CD14-positive monocyte (primary cell): ENCODE results near the gene LRRC73. TPM values are rescaled to one million over a fixed set of nuclear protein-coding genes. Genes with fewer than 3 reads are reported as not detected.
A peak's percentile ranks its signal among the peaks of the same experiment; 100 is the strongest.

Experiments
- DNase-seq, 3 donors: peaks; one replicate each; pipeline ENCODE4 v3.0.0-alpha.2; 2011 to 2022
- H2AFZ ChIP-seq: 2 replicates; pipeline ENCODE4 v1.6.0; 2012; ENCODE audit warnings: mild to moderate bottlenecking, low read depth, low read length, inconsistent platforms; ENCODE audit not compliant: insufficient read depth, poor library complexity, severe bottlenecking
- H3K27ac ChIP-seq, 2 donors: 1 replicate in 1 of 2; 2 replicates in 1 of 2; pipeline ENCODE4 v1.5.1; 2012 to 2013; ENCODE audit warnings: low read length in 2 of 2, control low read depth in 1 of 2, inconsistent platforms in 1 of 2, low read depth in 1 of 2, mild to moderate bottlenecking in 1 of 2
- H3K27me3 ChIP-seq, 2 donors: one replicate each; pipeline versions ENCODE4 v1.6.0 to v1.6.1; 2011 to 2013; ENCODE audit warnings: low read length in 2 of 2; ENCODE audit not compliant: control insufficient read depth in 2 of 2, insufficient read depth in 2 of 2
- H3K36me3 ChIP-seq, 2 donors: replicated peaks in 1 of 2; 1 replicate in 1 of 2; 2 replicates in 1 of 2; pipeline versions ENCODE4 v1.5.1 to v1.6.1; 2012 to 2013; ENCODE audit warnings: low read length in 2 of 2, control low read depth in 1 of 2, inconsistent platforms in 1 of 2, mild to moderate bottlenecking in 1 of 2; ENCODE audit not compliant: insufficient read depth in 2 of 2, control insufficient read depth in 1 of 2
- H3K4me1 ChIP-seq, 2 donors: 1 replicate in 1 of 2; 2 replicates in 1 of 2; pipeline versions ENCODE4 v1.5.1 to v1.6.1; 2012 to 2013; ENCODE audit warnings: low read length in 2 of 2, control low read depth in 1 of 2, inconsistent platforms in 1 of 2, mild to moderate bottlenecking in 1 of 2, moderate library complexity in 1 of 2; ENCODE audit not compliant: insufficient read depth in 2 of 2, control insufficient read depth in 1 of 2
- H3K4me2 ChIP-seq: replicated peaks from 2 replicates; pipeline ENCODE3; 2012; ENCODE audit warnings: low read length, moderate library complexity, mild to moderate bottlenecking; ENCODE audit not compliant: poor library complexity, severe bottlenecking; ENCODE audit errors: extremely low read depth
- H3K4me3 ChIP-seq, 3 experiments: fragments of 200-600 bp in 1 of 3; sonication (generic) in 1 of 3; replicated peaks in 1 of 3; 1 replicate in 2 of 3; 2 replicates in 1 of 3; pipeline ENCODE4 v1.5.1; 2011 to 2013; ENCODE audit warnings: low read length in 3 of 3, mild to moderate bottlenecking in 3 of 3, control low read depth in 2 of 3, low read depth in 2 of 3, inconsistent platforms in 1 of 3, moderate library complexity in 1 of 3
- H3K79me2 ChIP-seq: 2 replicates; pipeline ENCODE4 v1.6.0; 2012; ENCODE audit warnings: mild to moderate bottlenecking, control low read depth, inconsistent platforms, low read length, moderate library complexity; ENCODE audit not compliant: insufficient read depth
- H3K9ac ChIP-seq: 2 replicates; pipeline ENCODE4 v1.6.0; 2017; ENCODE audit warnings: low read length, mild to moderate bottlenecking; ENCODE audit not compliant: insufficient read depth, poor library complexity, severe bottlenecking
- H3K9me3 ChIP-seq, 2 donors: replicated peaks in 1 of 2; 1 replicate in 1 of 2; 2 replicates in 1 of 2; pipeline versions ENCODE4 v1.5.1 to v1.6.1; 2012 to 2013; ENCODE audit warnings: low read length in 2 of 2, control low read depth in 1 of 2; ENCODE audit not compliant: control insufficient read depth in 1 of 2, insufficient read depth in 1 of 2
- H4K20me1 ChIP-seq: 2 replicates; pipeline ENCODE4 v1.6.0; 2012; ENCODE audit warnings: mild to moderate bottlenecking, low read length, control low read depth, moderate library complexity; ENCODE audit not compliant: insufficient read depth
- H3K27ac Mint-ChIP-seq, 7 donors: one replicate each; pipeline ENCODE4 v1.8.0; 2020; ENCODE audit warnings: mild to moderate bottlenecking in 7 of 7, mixed read lengths in 7 of 7, moderate library complexity in 6 of 7, inconsistent platforms in 2 of 7
- H3K27me3 Mint-ChIP-seq, 3 donors: one replicate each; pipeline ENCODE4 v1.8.0; 2021 to 2022; ENCODE audit warnings: low read depth in 3 of 3, mild to moderate bottlenecking in 3 of 3, mixed read lengths in 3 of 3, moderate library complexity in 3 of 3, inconsistent platforms in 1 of 3
- H3K36me3 Mint-ChIP-seq, 2 donors: one replicate each; pipeline ENCODE4 v1.8.0; 2020; ENCODE audit warnings: mixed read lengths in 2 of 2, inconsistent platforms in 1 of 2, mild to moderate bottlenecking in 1 of 2
- H3K4me1 Mint-ChIP-seq: one replicate; pipeline ENCODE4 v1.8.0; 2020; ENCODE audit warnings: mild to moderate bottlenecking, mixed read lengths
- H3K4me3 Mint-ChIP-seq, 2 donors: one replicate each; pipeline ENCODE4 v1.8.0; 2020; ENCODE audit warnings: mild to moderate bottlenecking in 2 of 2, mixed read lengths in 2 of 2, moderate library complexity in 1 of 2
- H3K9me3 Mint-ChIP-seq, 7 donors: one replicate each; pipeline ENCODE4 v1.8.0; 2020 to 2022; ENCODE audit warnings: mixed read lengths in 7 of 7, mild to moderate bottlenecking in 6 of 7, moderate library complexity in 6 of 7, inconsistent platforms in 2 of 7
- WGBS: methylation state at CpG from one replicate; pipeline ENCODE4 v1.1.5; 2013; ENCODE audit warnings: missing lambda C conversion rate; ENCODE audit not compliant: insufficient coverage; 5-methylcytosine and 5-hydroxymethylcytosine counted together
- intact Hi-C, 2 donors: fragments of 100-400 bp; cut with micrococcal nuclease; formaldehyde crosslinking; loops; one replicate each; pipeline versions ENCODE4 v1.15.0 to v1.15.1; 2023
- polyA plus RNA-seq, 3 donors: library from polyadenylated mRNA; depleted of rRNA in 1 of 3; unstranded in 2 of 3; stranded (reverse) in 1 of 3; fragments of 300-500 nt in 2 of 3; fragments of >200 nt in 1 of 3; fragmentation: Illumina TruSeq in 2 of 3; gene quantifications; 1 replicate in 2 of 3; 2 replicates in 1 of 3; pipeline ENCODE4 v1.2.3, GENCODE V29; 2012 to 2021
- TF ChIP-seq, protein P1 (sequence below): fragments of 200-600 bp; IDR thresholded peaks from one replicate; pipeline ENCODE4 v1.8.0; 2022; ENCODE audit warnings: antibody characterized with exemption, mild to moderate bottlenecking

The LRRC73 gene
- polyA plus RNA-seq, 3 donors: not detected

DNA sequence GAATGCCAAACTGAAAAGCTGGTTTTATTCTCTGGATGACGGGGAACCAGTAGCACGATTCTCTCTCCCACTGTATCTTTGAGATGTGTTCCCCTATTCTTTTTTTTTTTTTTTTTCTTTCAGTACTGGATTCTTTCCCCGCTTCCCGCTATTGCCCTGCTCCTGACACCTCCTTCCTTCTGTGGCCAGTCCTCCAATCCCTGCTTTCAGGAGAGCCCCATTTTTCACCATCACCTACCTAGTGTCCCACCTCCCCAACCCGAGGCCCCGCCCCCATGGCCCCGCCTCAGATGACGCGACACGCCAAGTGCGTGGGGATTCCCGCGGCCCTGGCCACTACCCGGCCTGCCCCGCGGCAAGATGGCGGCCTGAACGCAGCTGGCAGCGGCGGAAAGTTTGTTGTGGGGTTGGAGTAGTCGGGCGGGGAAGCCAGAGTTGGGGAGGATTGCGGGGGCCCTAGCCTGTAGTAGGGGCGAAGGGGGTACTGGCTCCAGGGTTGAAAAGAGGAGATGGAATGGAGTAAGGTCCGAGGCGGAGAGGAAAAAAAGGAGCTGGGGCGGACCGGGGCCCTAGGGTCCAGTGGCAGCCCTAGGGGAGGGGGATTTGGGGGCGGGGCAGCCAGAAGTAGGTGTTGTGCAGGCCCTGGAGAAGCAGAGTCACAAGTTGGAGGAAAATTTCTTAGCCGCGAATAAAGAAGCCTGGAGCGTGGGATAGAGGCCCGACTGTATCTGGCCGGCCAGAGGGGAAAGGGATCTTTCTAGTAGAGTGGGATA lies 32.7 kb downstream of the LRRC73 start, which contains the start of gene TJAP1:
TJAP1 (plus strand) TSS at position 336 of the 773 bp plus-strand sequence. CDS start 21,432 bp downstream, outside the sequence.
- peak; percentile 83 to 91 (median 86) for DNase-seq
- Mint-ChIP-seq H3K27ac (peak within 1 kb of the TSS; percentile 92 to 99 (median 97)), H3K36me3 (peaks cover 9 to 13% of the 10 kb centered on the region in 2 donors), H3K27me3 (peaks cover 0 to 2% (median 1%) of the 10 kb centered on the region in 3 donors), H3K4me1 (peaks cover 25% of the 10 kb centered on the region), H3K4me3 (peak within 1 kb of the TSS; percentile 88 to 93), H3K9me3 (no peaks in the 10 kb centered on the region)
- Histone ChIP-seq H2AFZ (peak within 1 kb of the TSS; percentile 82), H3K9me3 (no peaks in the 10 kb centered on the region), H4K20me1 (no peaks in the 10 kb centered on the region), H3K9ac (peak within 1 kb of the TSS; percentile 95), H3K27me3 (no peaks in the 10 kb centered on the region), H3K36me3 (no peaks in the 10 kb centered on the region), H3K4me2 (peak within 1 kb of the TSS; percentile 80), H3K79me2 (peaks cover 49% of the 10 kb centered on the region), H3K4me1 (peaks cover 14 to 18% of the 10 kb centered on the region in 2 donors), H3K27ac (peak within 1 kb of the TSS; percentile 62 to 96), H3K4me3 (peak within 1 kb of the TSS; percentile 60 to 82 (median 69))
- under 1% methylated on average over 31 of the region's 34 CpGs for WGBS
- intact Hi-C loops: no loop called here
- TF ChIP-seq, protein P1, sequence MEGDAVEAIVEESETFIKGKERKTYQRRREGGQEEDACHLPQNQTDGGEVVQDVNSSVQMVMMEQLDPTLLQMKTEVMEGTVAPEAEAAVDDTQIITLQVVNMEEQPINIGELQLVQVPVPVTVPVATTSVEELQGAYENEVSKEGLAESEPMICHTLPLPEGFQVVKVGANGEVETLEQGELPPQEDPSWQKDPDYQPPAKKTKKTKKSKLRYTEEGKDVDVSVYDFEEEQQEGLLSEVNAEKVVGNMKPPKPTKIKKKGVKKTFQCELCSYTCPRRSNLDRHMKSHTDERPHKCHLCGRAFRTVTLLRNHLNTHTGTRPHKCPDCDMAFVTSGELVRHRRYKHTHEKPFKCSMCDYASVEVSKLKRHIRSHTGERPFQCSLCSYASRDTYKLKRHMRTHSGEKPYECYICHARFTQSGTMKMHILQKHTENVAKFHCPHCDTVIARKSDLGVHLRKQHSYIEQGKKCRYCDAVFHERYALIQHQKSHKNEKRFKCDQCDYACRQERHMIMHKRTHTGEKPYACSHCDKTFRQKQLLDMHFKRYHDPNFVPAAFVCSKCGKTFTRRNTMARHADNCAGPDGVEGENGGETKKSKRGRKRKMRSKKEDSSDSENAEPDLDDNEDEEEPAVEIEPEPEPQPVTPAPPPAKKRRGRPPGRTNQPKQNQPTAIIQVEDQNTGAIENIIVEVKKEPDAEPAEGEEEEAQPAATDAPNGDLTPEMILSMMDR: no peak

DNA sequence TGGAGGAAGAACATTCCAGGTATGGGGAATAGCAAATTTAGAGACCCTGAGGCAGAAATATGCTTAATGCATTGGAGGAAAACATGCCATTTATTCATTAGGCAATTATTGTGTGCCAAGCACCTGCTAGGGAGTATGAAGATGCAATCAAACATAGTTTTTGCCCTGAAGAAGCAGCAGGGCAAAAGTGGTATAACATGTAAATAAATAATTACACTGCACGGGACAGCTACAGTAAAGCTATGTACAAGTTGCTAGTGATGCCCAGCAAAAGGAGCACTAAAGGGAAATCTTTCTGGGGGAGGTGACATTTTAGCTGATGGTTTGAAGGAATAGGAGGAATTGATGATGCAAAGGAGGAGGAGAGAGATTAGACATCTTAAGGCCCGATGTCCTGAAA lies 33.4 kb downstream of the LRRC73 start:
- Mint-ChIP-seq H3K27ac (peak overlapping the region; percentile 92 to 99 (median 97)), H3K27me3 (peaks cover 1 to 5% (median 2%) of the 10 kb centered on the region in 3 donors), H3K4me1 (peaks cover 25% of the 10 kb centered on the region), H3K9me3 (no peaks in the 10 kb centered on the region), H3K4me3 (peak overlapping the region; percentile 88 to 93), H3K36me3 (peaks cover 3 to 6% of the 10 kb centered on the region in 2 donors)
- intact Hi-C loops: no loop called here
- TF ChIP-seq, protein P1: no peak
- H3K9ac ChIP-seq: peak overlapping the region; percentile 95
- H4K20me1 ChIP-seq: no peaks in the 10 kb centered on the region
- peak overlapping the region; percentile 82 for H2AFZ ChIP-seq
- peak overlapping the region; percentile 60 to 82 (median 69) for H3K4me3 ChIP-seq
- H3K36me3 ChIP-seq: no peaks in the 10 kb centered on the region
- H3K27ac ChIP-seq: peak overlapping the region in 1 of 2 donors; percentile 96
- no CpG with 5 or more reads among the region's 2 CpGs for WGBS
- H3K4me2 ChIP-seq: peak overlapping the region; percentile 80
- H3K4me1 ChIP-seq: peaks cover 14 to 18% of the 10 kb centered on the region in 2 donors
- peaks cover 42% of the 10 kb centered on the region for H3K79me2 ChIP-seq
- no peaks in the 10 kb centered on the region for H3K27me3 ChIP-seq
- no peaks in the 10 kb centered on the region for H3K9me3 ChIP-seq
- DNase-seq: no peak
